GM12801 (cell line): ENCODE results near the gene ZCCHC17.

Source experiments
- CTCF ChIP-seq: IDR thresholded peaks from one replicate; pipeline ENCODE4 v1.5.1; 2011; ENCODE audit warnings: control low read depth; ENCODE audit not compliant: insufficient read length; ENCODE audit errors: extremely low read depth

Gene ZCCHC17

GRCh38 chr1:31297277-31298247 is 730 bp downstream of the ZCCHC17 start:
- no peak for TF ChIP-seq CTCF

- TF ChIP-seq CTCF = no peak
Observed at GRCh38 chr1:31299365-31299764, 2.5 kb downstream of the ZCCHC17 start.

- TF ChIP-seq CTCF = no peak
Observed at GRCh38 chr1:31300193-31300592, 3.4 kb downstream of the ZCCHC17 start.

GRCh38 chr1:31302709-31303441 is 6.0 kb downstream of the ZCCHC17 start:
- no peak for TF ChIP-seq CTCF

- TF ChIP-seq CTCF = no peak
Observed at GRCh38 chr1:31306278-31306677, 9.4 kb downstream of the ZCCHC17 start.

GRCh38 chr1:31308036-31308435 is 11.2 kb downstream of the ZCCHC17 start:
- no peak for TF ChIP-seq CTCF

GRCh38 chr1:31310198-31310597 is 13.4 kb downstream of the ZCCHC17 start:
- TF ChIP-seq CTCF = no peak
